ACC112 (cell line): ENCODE results near the gene COL26A1.

ENCODE experiments used
- H2AFZ ChIP-seq: fragments of 200-600 bp; sonication (generic); one replicate; pipeline ENCODE4 v1.6.0; 2017; ENCODE audit warnings: antibody characterized with exemption, low read length; ENCODE audit not compliant: unreplicated experiment
- H3K27ac ChIP-seq: fragments of 200-600 bp; sonication (generic); 2 replicates; pipeline ENCODE4 v1.5.1; 2014; ENCODE audit warnings: low read depth, mild to moderate bottlenecking, antibody characterized with exemption, low read length, moderate library complexity
- H3K27me3 ChIP-seq: fragments of 200-600 bp; sonication (generic); 2 replicates; pipeline ENCODE4 v1.6.1; 2014; ENCODE audit warnings: mild to moderate bottlenecking, antibody characterized with exemption, low read length, moderate library complexity, mixed read lengths; ENCODE audit not compliant: insufficient read depth
- H3K36me3 ChIP-seq: fragments of 200-600 bp; sonication (generic); 2 replicates; pipeline ENCODE4 v1.6.1; 2016; ENCODE audit warnings: mild to moderate bottlenecking, antibody characterized with exemption, low read length, moderate library complexity, mixed read lengths; ENCODE audit not compliant: insufficient read depth
- H3K4me1 ChIP-seq: fragments of 200-600 bp; sonication (generic); one replicate; pipeline ENCODE4 v1.6.1; 2016; ENCODE audit warnings: low read length, mixed read lengths; ENCODE audit not compliant: insufficient read depth, unreplicated experiment, control insufficient read depth
- H3K4me3 ChIP-seq: fragments of 200-600 bp; sonication (generic); 2 replicates; pipeline ENCODE4 v1.5.1; 2014; ENCODE audit warnings: mild to moderate bottlenecking, low read depth, low read length
- H3K79me2 ChIP-seq: fragments of 200-600 bp; sonication (generic); one replicate; pipeline ENCODE4 v1.6.0; 2016; ENCODE audit warnings: low read length; ENCODE audit not compliant: control insufficient read depth, unreplicated experiment, insufficient read depth

COL26A1 gene

GRCh38 chr7:101590663-101591435 lies 228.2 kb downstream of the COL26A1 start:
- peaks cover 13% of the 10 kb centered on the region; the same call in 1 of the 2 replicates for H3K27me3 ChIP-seq
- H3K4me1 ChIP-seq = no peaks in the 10 kb centered on the region
- H2AFZ ChIP-seq = no peak overlapping the region
- H3K27ac ChIP-seq = no peak overlapping the region
- no peaks in the 10 kb centered on the region for H3K79me2 ChIP-seq
- no peaks in the 10 kb centered on the region for H3K36me3 ChIP-seq
- no peak overlapping the region for H3K4me3 ChIP-seq

DNA sequence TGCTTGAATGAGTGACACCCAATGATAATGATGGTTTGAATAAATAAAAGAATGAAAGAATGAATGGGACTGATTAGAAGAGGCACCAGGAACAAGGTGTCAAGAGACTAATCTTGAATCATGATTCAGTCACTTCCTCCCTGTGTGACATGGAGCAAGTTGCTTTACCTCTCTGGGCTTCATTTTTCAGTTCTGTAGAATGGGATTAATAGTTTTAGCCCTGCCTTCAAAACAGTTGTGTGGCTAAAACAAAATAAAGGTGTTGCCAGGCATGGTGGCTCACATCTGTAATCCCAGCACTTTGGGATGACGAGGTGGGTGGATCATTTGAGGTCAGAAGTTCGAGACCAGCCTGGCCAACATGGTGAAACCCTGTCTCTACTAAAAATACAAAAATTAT lies 228.8 kb downstream of the COL26A1 start:
- no peak overlapping the region for H3K27ac ChIP-seq
- H3K4me3 ChIP-seq = no peak overlapping the region
- no peak overlapping the region for H2AFZ ChIP-seq
- no peaks in the 10 kb centered on the region for H3K79me2 ChIP-seq
- H3K36me3 ChIP-seq = no peaks in the 10 kb centered on the region
- peaks cover 19% of the 10 kb centered on the region for H3K27me3 ChIP-seq
- H3K4me1 ChIP-seq = no peaks in the 10 kb centered on the region

DNA sequence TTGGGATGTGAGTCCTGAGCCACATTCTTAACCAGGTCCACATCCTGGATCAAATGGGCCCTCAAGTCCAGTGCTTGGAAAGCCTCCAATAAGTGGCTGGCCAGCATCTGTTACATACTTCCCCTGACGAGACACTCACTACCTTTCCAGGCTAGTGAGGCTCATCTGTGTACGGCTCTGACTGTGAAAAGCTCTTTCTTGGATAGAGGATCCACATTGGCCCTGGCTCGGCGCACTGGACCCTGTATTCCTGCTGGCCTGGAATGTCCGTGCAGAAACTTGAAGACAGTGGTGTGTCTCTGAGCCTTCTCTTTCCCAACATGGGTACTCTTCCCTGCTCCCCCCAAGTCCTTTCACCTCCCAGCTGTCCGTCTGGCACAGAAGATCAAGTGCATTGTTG lies 230.9 kb downstream of the COL26A1 start:
- Histone ChIP-seq H3K4me3 (no peak overlapping the region), H3K36me3 (no peaks in the 10 kb centered on the region), H3K27me3 (peaks cover 23% of the 10 kb centered on the region), H3K27ac (no peak overlapping the region), H2AFZ (no peak overlapping the region), H3K79me2 (no peaks in the 10 kb centered on the region), H3K4me1 (no peaks in the 10 kb centered on the region)

DNA sequence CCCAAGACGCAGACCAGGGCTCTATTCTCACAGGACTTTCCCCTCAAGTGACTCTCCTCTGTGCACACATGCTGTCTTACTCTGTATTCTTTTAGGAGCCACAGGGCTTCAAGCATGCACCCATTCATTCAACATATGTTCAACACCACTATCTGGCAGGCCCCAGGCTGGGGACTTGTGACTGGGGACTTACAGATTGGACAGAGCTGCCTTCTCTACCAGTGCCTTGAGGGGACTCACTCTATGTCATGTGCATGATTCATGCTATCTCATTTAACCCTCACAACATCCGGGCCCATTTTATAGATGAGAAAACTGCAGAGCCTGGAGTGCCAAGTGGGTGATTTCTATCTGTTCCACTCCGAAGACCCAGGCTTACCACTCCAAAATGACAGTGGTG lies 232.1 kb downstream of the COL26A1 start:
- Histone ChIP-seq H3K4me1 (no peaks in the 10 kb centered on the region), H3K4me3 (no peak overlapping the region), H2AFZ (no peak overlapping the region), H3K27ac (no peak overlapping the region), H3K36me3 (no peaks in the 10 kb centered on the region), H3K79me2 (no peaks in the 10 kb centered on the region), H3K27me3 (peaks cover 23% of the 10 kb centered on the region)

- Histone ChIP-seq H3K4me1 (no peaks in the 10 kb centered on the region), H3K4me3 (no peak overlapping the region), H3K27me3 (peaks cover 23% of the 10 kb centered on the region), H3K27ac (no peak overlapping the region), H3K79me2 (no peaks in the 10 kb centered on the region), H3K36me3 (no peaks in the 10 kb centered on the region), H2AFZ (no peak overlapping the region)
These were observed 232.6 kb downstream of the COL26A1 start for GRCh38 chr7:101595246-101595645.

GRCh38 chr7:101595766-101596537 lies 233.3 kb downstream of the COL26A1 start:
- H3K27ac ChIP-seq = no peak overlapping the region
- H3K4me3 ChIP-seq = no peak overlapping the region
- H3K27me3 ChIP-seq = peaks cover 23% of the 10 kb centered on the region
- H3K79me2 ChIP-seq = no peaks in the 10 kb centered on the region
- no peak overlapping the region for H2AFZ ChIP-seq
- H3K4me1 ChIP-seq = no peaks in the 10 kb centered on the region
- H3K36me3 ChIP-seq = no peaks in the 10 kb centered on the region

GRCh38 chr7:101596898-101597297 lies 234.2 kb downstream of the COL26A1 start:
- H3K36me3 ChIP-seq = no peaks in the 10 kb centered on the region
- no peak overlapping the region for H3K27ac ChIP-seq
- H3K4me1 ChIP-seq = no peaks in the 10 kb centered on the region
- peaks cover 23% of the 10 kb centered on the region for H3K27me3 ChIP-seq
- H3K4me3 ChIP-seq = no peak overlapping the region
- H3K79me2 ChIP-seq = no peaks in the 10 kb centered on the region
- no peak overlapping the region for H2AFZ ChIP-seq

DNA sequence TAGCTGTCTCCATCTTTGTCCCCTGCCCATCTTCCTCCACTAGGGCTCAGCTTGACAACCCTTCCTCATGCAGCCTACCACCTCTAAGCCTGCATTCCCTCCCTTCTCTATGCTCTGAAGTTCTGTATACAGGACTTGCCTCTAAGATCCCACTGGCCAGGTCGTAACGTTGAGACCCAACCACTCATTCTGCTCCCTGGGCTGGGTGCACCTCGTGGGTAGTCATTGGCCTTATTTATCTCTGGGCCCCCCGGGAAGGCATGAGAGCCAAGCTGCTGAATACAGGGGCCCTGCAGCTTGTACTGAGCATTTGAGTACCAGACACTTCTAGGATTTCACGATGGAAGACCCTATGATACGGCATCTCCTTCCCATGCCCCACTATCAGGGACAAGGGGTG lies 235.3 kb downstream of the COL26A1 start:
- Histone ChIP-seq H3K79me2 (no peaks in the 10 kb centered on the region), H3K36me3 (no peaks in the 10 kb centered on the region), H3K27me3 (peaks cover 23% of the 10 kb centered on the region), H3K4me1 (no peaks in the 10 kb centered on the region), H3K27ac (no peak overlapping the region), H3K4me3 (no peak overlapping the region), H2AFZ (no peak overlapping the region)

DNA sequence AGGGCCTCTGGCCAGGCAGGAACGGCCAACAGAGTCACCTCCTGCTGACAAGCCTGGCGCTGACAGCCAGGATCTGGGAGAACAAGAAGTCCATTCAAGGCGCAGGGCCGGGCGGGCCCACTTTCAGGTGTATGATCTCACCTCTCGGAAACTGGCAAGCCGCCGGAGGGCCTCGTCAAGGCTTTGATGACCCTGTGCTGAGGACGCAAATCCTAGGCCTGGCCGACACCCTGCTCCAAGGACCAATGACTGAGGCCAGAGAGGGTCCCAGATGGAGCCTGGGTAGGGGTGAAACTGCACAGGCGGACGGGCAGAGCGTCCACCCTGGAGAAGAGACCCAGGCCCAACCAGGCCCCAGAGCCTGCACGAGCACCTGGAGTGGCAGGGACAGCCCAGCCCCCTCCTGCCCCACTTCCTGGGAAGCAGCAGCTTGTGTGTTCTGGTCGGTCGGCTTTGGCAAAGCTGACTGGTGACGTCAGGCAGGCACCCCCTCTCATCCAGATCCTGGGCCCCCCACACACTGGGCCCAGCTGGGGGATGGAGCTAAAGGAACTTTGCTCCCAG lies 235.8 kb downstream of the COL26A1 start:
- Histone ChIP-seq H3K27ac (no peak overlapping the region), H2AFZ (no peak overlapping the region), H3K79me2 (no peaks in the 10 kb centered on the region), H3K4me3 (no peak overlapping the region), H3K36me3 (no peaks in the 10 kb centered on the region), H3K4me1 (no peaks in the 10 kb centered on the region), H3K27me3 (peaks cover 23% of the 10 kb centered on the region)

DNA sequence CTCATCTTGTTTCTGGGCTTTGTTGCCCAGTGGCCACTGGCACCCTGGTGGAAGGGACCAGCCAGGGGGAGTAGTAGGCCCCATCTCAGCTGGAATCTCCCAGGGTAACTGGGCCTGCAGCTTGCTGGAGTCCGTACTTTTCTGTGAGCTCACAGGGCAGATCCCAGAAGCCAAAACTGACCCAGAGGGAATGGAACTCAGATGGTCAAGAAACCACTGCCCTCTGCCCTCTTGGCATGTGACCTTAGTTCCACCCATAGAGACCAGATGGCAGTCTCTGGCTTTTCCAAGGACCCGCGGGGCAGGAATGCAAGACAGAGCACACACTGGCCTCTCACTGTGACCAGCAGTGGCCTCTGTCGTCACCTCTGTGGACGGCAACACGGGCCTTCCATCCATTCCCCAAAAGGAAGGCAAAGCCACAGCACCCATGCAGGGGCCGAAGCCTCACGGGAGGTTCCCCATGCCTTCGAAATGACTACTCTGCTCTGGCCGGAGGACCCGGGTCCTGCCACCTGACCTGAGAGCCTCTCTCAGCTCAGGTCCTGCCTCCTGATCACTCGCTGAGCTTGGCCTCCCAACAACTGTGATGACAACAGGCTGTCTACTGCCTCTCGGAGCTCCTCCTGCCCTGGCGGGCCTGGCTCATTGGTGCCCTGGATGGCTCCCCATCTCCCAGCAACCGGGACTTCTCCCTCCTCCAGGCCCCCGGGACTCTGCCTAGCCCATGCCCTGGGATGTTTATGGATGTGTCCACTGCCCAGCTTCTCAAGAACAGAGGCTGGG lies 236.5 kb downstream of the COL26A1 start:
- Histone ChIP-seq H3K79me2 (no peaks in the 10 kb centered on the region), H2AFZ (no peak overlapping the region), H3K4me1 (no peaks in the 10 kb centered on the region), H3K36me3 (no peaks in the 10 kb centered on the region), H3K4me3 (no peak overlapping the region), H3K27ac (no peak overlapping the region), H3K27me3 (peaks cover 23% of the 10 kb centered on the region)
